NT2/D1 (cell line): ENCODE data around the gene GNA12.

Experiments
- SUZ12 ChIP-seq: IDR thresholded peaks from 2 replicates; pipeline ENCODE4 v1.6.1; 2011; ENCODE audit not compliant: insufficient read length, insufficient read depth; ENCODE audit errors: extremely low read depth
- YY1 ChIP-seq: IDR thresholded peaks from 2 replicates; pipeline ENCODE4 v1.6.1; 2011; ENCODE audit not compliant: insufficient read length, insufficient read depth
- ZNF274 ChIP-seq: IDR thresholded peaks from 2 replicates; pipeline ENCODE4 v1.6.1; 2011; ENCODE audit warnings: mild to moderate bottlenecking, low read depth, low read length

GRCh38 chr7:2812831-2813230 is 31.3 kb downstream of the GNA12 start:
- TF ChIP-seq ZNF274 (no peak), SUZ12 (no peak), YY1 (no peak)
